OCI-LY3 (cell line): ENCODE data around the gene KCNJ4.

Experiments
- H2AFZ ChIP-seq: fragments of 200-600, 300-600 bp; shearing (Covaris generic); 2 replicates; pipeline ENCODE4 v1.6.0; 2014; ENCODE audit warnings: antibody characterized with exemption, low read depth, low read length
- H3K27ac ChIP-seq: fragments of 200-600, 300-600 bp; sonication (generic); 2 replicates; pipeline ENCODE4 v1.5.1; 2014; ENCODE audit warnings: mild to moderate bottlenecking, low read length, moderate library complexity, mixed read lengths
- H3K27me3 ChIP-seq: fragments of 200-600, 300-600 bp; sonication (generic); 2 replicates; pipeline ENCODE4 v1.6.1; 2014; ENCODE audit warnings: low read depth, low read length, mixed read lengths
- H3K36me3 ChIP-seq: fragments of 200-600, 300-600 bp; sonication (generic); replicated peaks from 2 replicates; pipeline ENCODE3; 2014; ENCODE audit warnings: low read depth, low read length, mixed read lengths
- H3K4me1 ChIP-seq: fragments of 300-600, 200-600 bp; sonication (generic); 2 replicates; pipeline ENCODE4 v1.6.1; 2014; ENCODE audit warnings: low read length, mixed read lengths
- H3K4me2 ChIP-seq: fragments of 200-600, 300-600 bp; sonication (generic); 2 replicates; pipeline ENCODE4 v1.6.1; 2014; ENCODE audit warnings: low read length, mixed read lengths
- H3K4me3 ChIP-seq: fragments of 300-600, 200-600 bp; sonication (generic); 2 replicates; pipeline ENCODE4 v1.5.1; 2014; ENCODE audit warnings: antibody characterized with exemption, mild to moderate bottlenecking, low read length, moderate library complexity
- H3K79me2 ChIP-seq: fragments of 300-600, 200-600 bp; shearing (Covaris generic); 2 replicates; pipeline ENCODE4 v1.6.1; 2014; ENCODE audit warnings: mild to moderate bottlenecking, low read length, mixed read lengths
- H3K9ac ChIP-seq: fragments of 300-600, 200-600 bp; shearing (Covaris generic); 2 replicates; pipeline ENCODE4 v1.6.0; 2014; ENCODE audit warnings: mild to moderate bottlenecking, low read length, moderate library complexity
- H3K9me3 ChIP-seq: fragments of 200-600, 300-600 bp; shearing (Covaris generic); 2 replicates; pipeline ENCODE4 v1.6.1; 2014; ENCODE audit warnings: low read length, mixed read lengths; ENCODE audit not compliant: insufficient read depth
- H4K20me1 ChIP-seq: fragments of 200-600, 300-600 bp; sonication (generic); 2 replicates; pipeline ENCODE4 v1.6.1; 2016; ENCODE audit warnings: low read length, mixed read lengths; ENCODE audit not compliant: insufficient read depth
- CTCF ChIP-seq: fragments of 200-600, 300-600 bp; sonication (generic); IDR thresholded peaks from 2 replicates; pipeline ENCODE4 v1.5.1; 2014; ENCODE audit warnings: antibody characterized with exemption, low read length, low read depth
- EZH2phosphoT487 ChIP-seq: fragments of 200-600 bp; shearing (Covaris generic); IDR thresholded peaks from 2 replicates; pipeline ENCODE4 v1.6.1; 2018; ENCODE audit warnings: antibody characterized with exemption, mixed run types, low read depth

KCNJ4 gene

GRCh38 chr22:38415046-38415445 lies 40.0 kb downstream of the KCNJ4 start:
- Histone ChIP-seq H3K4me1 (no peaks in the 10 kb centered on the region), H3K4me2 (no peak overlapping the region)
- TF ChIP-seq CTCF = no peak

GRCh38 chr22:38414009-38414395 lies 41.0 kb downstream of the KCNJ4 start:
- Histone ChIP-seq H4K20me1 (no peaks in the 10 kb centered on the region), H3K9me3 (no peaks in the 10 kb centered on the region), H3K36me3 (no peaks in the 10 kb centered on the region), H3K27me3 (no peaks in the 10 kb centered on the region), H3K9ac (no peak overlapping the region), H3K79me2 (no peaks in the 10 kb centered on the region), H3K4me1 (no peaks in the 10 kb centered on the region), H3K4me2 (no peak overlapping the region), H3K27ac (no peak overlapping the region), H2AFZ (no peak overlapping the region), H3K4me3 (no peak overlapping the region)
- no peak for TF ChIP-seq CTCF
- no peak for TF ChIP-seq EZH2phosphoT487

More at GRCh38 chr22:38415046-38415445, 40.0 kb downstream of the KCNJ4 start:
- Histone ChIP-seq H3K27me3 (no peaks in the 10 kb centered on the region), H3K9ac (no peak overlapping the region), H4K20me1 (no peaks in the 10 kb centered on the region), H3K4me3 (no peak overlapping the region), H3K36me3 (no peaks in the 10 kb centered on the region), H3K9me3 (no peaks in the 10 kb centered on the region), H2AFZ (no peak overlapping the region), H3K79me2 (no peaks in the 10 kb centered on the region), H3K27ac (no peak overlapping the region)

- Histone ChIP-seq H3K4me2 (no peak overlapping the region), H3K4me3 (no peak overlapping the region), H3K79me2 (no peaks in the 10 kb centered on the region)
These were observed 41.7 kb downstream of the KCNJ4 start for GRCh38 chr22:38413085-38414008.

More at GRCh38 chr22:38413085-38414008, 41.7 kb downstream of the KCNJ4 start:
- Histone ChIP-seq H3K36me3 (no peaks in the 10 kb centered on the region), H3K27me3 (no peaks in the 10 kb centered on the region), H3K9me3 (no peaks in the 10 kb centered on the region), H3K27ac (no peak overlapping the region), H3K4me1 (no peaks in the 10 kb centered on the region), H3K9ac (no peak overlapping the region), H2AFZ (no peak overlapping the region), H4K20me1 (no peaks in the 10 kb centered on the region)
- TF ChIP-seq CTCF = no peak
- TF ChIP-seq EZH2phosphoT487 = no peak
